CD4-positive, alpha-beta T cell treated with Interleukin-6 for 4 hours (primary cell): ENCODE data around the gene RAB18.
A peak's percentile ranks its signal among the peaks of the same experiment; 100 is the strongest.
"Not testable (repeated sequence)": the region's sequence is repeated elsewhere in the genome, so short reads cannot be mapped to it uniquely, and the experiment has no call there.

Source experiments
- DNase-seq: peaks from one replicate; pipeline ENCODE4 v3.0.0-alpha.2; 2020; ENCODE audit warnings: mixed read lengths

RAB18 gene

DNA sequence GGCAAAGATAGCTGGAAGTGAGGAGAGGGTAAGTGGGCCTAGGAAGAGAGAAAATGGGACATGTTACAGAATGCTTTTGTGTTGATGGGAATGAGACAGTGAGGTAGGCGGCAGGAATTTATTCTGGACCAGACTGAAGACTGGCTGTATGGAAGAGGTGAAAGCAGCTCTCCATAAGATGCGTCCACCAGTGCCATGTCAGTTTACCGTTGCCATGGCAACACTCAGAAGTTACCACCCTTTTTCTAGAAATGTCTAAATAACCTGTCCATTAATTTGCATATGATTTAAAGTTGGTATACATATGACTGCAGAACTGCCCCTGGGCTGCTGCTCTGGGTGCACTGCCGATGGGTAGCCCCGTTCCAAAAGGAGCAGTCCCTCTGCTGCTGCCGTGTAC, 46.7 kb downstream of the RAB18 start:
- DNase-seq: no peak

DNA sequence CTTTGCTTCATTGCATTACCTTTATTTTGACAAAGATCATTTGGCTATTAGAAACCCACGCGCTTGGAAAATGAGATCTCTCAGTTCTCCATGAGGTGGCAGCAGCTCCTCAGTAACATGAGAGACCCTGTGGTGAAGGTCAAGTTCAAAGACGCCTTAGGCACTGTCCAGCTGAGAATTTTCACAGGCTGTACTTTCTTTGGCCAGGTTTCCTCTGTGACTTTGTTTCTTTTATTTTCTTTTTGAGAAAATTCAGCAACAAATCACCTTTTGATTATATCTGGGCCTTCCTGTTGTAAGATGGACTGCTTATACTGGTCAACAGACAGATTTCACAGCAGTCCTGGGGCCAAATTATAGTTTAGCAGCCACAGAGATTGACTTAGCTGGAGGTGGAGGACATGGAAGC, 54.5 kb downstream of the RAB18 start:
- peak; percentile 26 for DNase-seq

DNA sequence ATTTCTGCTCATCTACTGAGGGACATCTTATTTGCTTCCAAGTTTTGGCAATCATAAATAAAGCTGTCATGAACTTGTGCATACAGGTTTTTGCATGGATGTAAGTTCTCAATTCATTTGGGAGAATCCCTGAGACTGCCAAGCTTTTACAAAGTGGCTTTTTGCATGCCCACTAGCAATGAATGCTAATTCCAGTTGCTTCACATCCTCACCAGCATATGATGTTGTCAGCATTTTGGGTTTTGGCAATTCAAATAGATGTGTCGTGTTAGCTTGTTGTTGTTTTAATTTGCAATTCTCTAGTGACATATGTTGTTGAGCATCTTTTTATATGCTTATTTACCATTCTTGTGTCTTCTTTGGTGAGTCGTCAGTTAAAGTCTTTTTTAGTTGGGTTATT, 57.2 kb downstream of the RAB18 start:
- no peak for DNase-seq

DNA sequence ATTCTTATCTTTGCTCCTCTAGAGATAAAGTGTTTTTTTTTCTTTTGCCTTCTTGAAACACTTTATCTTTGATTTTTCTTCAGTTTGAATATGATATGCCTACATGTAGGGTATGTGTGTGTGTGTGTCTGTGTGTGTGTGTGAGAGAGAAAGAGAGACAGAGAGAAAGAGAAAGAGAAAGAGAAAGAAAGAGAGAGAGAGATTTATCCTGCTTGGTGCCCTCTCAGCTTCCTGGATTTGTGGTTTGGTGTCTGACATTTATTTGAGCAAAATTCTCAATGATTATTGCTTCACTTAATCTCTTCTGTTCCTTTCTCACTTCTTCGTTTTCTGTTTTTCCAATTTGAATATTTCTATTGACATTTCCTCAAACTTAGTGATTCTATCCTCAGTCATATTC, 60.3 kb downstream of the RAB18 start:
- no peak for DNase-seq

DNA sequence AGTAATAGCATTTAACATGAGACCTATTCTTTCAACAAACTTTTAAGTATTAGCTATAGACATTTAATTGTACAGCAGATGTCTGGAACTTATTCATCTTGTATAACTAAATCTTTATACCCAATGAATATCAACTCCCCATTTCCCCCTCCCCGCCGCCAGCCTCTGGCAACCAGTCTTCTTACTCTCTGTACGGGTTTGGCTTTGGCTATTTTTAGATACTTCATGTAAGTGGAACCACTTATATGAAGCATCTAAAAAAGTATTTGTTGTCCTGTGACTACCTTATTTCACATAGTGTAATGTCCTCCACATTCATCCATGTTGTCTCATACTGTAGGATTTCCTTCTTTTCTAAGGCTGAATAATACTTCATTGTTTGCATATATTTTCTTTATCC, 60.8 kb downstream of the RAB18 start:
- no peak for DNase-seq

DNA sequence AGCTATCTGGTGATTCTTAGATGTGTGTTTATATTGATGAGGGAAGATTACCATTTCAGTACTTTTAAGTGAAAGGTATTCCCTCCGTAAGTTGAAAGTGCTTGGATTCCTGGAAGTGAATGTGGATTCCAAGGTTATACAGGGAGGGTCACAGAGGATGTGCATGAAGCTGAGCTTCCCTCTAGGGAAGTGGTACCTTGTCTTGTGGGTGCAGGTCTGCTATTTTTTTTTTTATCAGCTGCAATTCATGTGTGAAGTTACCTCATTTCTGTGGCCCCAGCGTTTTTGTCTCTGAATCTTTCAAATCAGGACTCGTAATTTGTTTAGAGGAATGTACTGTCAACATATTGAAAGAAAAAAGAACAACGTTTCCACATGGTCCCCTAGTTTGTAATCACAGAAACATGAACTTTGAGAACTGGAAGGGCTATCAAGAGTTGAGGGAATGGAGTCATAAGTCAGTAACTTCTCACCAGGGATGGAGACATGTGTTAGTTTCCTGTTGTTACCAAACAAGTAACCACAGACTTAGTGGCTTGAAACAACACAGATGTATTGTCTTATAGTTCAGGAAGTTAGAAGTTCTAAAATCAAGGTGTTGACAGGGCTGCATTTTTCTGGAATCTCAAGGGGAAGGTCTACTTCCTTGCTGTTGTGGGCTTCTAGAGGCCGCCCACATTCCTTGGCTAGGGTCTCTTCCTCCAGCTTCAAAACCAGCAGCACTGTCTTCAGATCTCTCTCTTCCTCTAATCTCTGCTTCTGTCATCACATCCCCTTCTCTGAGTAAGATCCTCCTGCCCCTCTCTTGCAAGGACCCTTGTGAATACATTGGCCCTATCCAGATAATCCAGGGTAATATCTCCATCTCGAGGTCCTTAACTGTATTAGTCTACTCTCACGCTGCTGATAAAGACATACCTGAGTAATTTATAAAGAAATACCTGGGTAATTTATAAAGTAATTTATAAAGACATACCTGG, 64.4 kb downstream of the RAB18 start:
- no peak for DNase-seq

DNA sequence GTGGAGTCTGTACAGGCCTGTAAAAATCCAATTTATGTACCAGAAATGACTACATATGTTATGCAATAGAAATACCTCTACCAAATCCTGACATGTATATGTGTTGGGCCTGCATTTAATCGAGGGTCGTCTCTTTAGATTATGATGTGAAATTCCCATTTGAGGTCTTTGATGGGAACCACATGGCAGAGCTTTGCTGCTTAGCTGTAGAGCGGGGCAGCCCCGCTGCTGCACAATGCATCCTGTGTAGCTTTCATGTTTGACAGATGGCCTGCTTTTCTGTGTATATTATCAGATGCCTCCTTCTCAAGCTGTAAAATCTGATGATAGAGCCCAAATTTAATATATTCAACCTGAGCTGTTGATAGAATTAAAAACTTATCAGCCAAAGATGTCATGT, 65.8 kb downstream of the RAB18 start:
- DNase-seq: no peak

DNA sequence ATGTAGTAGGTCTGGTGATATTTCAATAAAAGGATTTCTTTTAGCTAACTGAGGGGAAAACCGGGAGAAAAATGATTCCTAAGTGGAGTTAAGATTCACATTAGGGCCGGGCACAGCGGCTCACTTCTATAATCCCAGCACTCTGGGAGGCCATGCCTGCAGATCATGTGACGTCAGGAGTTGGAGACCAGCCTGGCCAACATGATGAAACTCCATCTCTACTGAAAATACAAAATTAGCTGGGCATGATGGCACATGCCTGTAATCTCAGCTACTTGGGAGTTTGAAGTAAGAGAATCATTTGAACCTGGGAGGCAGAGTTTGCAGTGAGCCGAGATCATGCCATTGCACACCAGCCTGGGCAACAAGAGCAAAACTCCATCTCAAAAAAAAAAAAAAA, 72.9 kb downstream of the RAB18 start:
- DNase-seq: not testable (repeated sequence)

DNA sequence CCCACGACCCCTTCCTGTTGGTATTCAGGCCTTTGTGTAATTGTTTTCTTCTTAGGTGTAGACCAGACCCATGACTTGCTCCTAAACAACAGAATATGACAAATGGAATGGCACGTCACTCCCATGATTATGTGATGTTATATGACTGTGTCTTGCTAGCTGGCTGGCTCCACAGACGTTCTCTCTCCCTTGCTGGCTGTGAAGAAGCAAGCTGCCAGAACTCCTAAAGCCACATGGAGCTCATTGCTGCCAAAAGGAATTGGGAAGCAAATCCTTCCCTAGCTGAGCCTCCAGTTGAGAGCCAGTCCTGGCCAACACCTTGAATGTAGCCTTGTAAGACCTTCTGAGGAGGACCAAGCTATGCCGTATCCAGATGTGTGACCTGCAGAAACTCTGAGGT, 74.2 kb downstream of the RAB18 start:
- DNase-seq: no peak

DNA sequence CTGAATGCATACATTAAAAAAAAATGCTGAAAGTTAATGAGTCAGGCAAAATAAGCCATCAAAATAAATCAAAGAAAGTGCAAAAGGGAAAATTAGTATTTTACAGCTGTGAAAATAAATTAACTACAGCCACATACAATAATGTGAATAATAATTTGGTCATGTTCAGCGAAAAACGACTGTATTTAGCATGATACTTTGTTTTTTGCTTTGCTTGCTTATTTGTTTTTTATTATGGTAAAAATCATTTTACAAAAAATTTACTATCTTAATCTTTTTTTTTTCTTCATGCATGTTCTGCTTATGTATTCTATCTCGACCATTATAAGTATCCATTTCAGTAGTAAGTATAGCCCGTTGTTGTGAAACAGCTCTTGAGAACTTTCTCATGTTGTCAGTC, 77.1 kb downstream of the RAB18 start:
- DNase-seq: no peak

DNA sequence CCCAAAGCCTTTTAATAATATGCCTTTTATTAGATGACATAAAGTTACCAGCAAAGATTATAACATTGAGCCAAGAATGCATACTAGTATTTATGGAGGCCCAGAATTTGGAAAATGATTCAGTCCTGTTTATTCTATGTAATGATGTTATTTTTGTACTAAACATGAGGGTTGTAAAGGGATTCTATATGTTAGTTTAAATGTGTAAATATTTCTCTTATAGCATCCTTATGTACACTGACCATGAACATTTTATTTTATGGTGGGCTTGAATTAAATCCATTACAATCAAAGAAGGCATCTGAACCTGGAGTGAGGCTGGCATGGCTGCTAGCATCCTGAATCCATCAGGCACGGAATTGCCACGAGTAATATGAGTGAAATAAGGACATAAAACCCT, 80.2 kb downstream of the RAB18 start:
- no peak for DNase-seq
